Mammary epithelial cell (primary cell): Measurements from ENCODE around the gene TBC1D24.

Experiments
- CTCF ChIP-seq, 2 donors: IDR thresholded peaks in 1 of 2; conservative IDR thresholded peaks in 1 of 2; 2 replicates each; pipeline ENCODE4 v1.5.1; 2011 to 2012; ENCODE audit warnings: inconsistent platforms in 2 of 2, low read length in 2 of 2, mild to moderate bottlenecking in 2 of 2, control low read depth in 1 of 2, low read depth in 1 of 2; ENCODE audit not compliant: insufficient read depth in 1 of 2; ENCODE audit errors: extremely low read depth in 1 of 2
- EZH2 ChIP-seq: IDR thresholded peaks from 2 replicates; pipeline ENCODE4 v1.6.1; 2012; ENCODE audit warnings: low read length, inconsistent platforms, borderline replicate concordance

- TF ChIP-seq CTCF (conservative IDR thresholded peaks at IDR 0.05 in 1 of 2, IDR thresholded peaks at IDR 0.05 in 1 of 2; ENCODE audit: extremely low read depth in 1 of 2, insufficient read depth in 1 of 2, low read depth in 1 of 2, low read length in 2 of 2): no peak
- TF ChIP-seq EZH2: no peak
Observed at GRCh38 chr16:2530629-2531318, 55.8 kb downstream of the TBC1D24 start.
